T-helper 9 cell (primary cell): Measurements from ENCODE around the gene CNTRL.

ENCODE experiments used
- DNase-seq: peaks from one replicate; pipeline ENCODE4 v3.0.0-alpha.2; 2020

Gene CNTRL

GRCh38 chr9:121183666-121184423 is 109.1 kb downstream of the CNTRL start:
- DNase-seq: no peak

GRCh38 chr9:121184463-121184862 is 109.7 kb downstream of the CNTRL start:
- no peak for DNase-seq

- DNase-seq: no peak
Measured at GRCh38 chr9:121185178-121185745, 110.5 kb downstream of the CNTRL start.

- no peak for DNase-seq
Measured at GRCh38 chr9:121185774-121186403, 111.1 kb downstream of the CNTRL start.

GRCh38 chr9:121187636-121188305 is 113.0 kb downstream of the CNTRL start:
- no peak for DNase-seq

GRCh38 chr9:121189006-121189405 is 114.3 kb downstream of the CNTRL start:
- no peak for DNase-seq

GRCh38 chr9:121189660-121190059 is 114.9 kb downstream of the CNTRL start:
- DNase-seq: no peak

- no peak for DNase-seq
Measured at GRCh38 chr9:121191235-121191634, 116.5 kb downstream of the CNTRL start.

- DNase-seq: no peak
Measured at GRCh38 chr9:121192518-121192917, 117.8 kb downstream of the CNTRL start.

GRCh38 chr9:121192959-121193640 is 118.3 kb downstream of the CNTRL start:
- no peak for DNase-seq

- DNase-seq: no peak
Measured at GRCh38 chr9:121194730-121195129, 120.0 kb downstream of the CNTRL start.

- DNase-seq: no peak
Measured at GRCh38 chr9:121196389-121196788, 121.6 kb downstream of the CNTRL start.

GRCh38 chr9:121197132-121197531 is 122.4 kb downstream of the CNTRL start:
- DNase-seq: no peak

- no peak for DNase-seq
Measured at GRCh38 chr9:121198512-121199042, 123.8 kb downstream of the CNTRL start.

GRCh38 chr9:121199921-121200320 is 125.2 kb downstream of the CNTRL start:
- no peak for DNase-seq

GRCh38 chr9:121200356-121200755 is 125.6 kb downstream of the CNTRL start:
- DNase-seq: no peak

GRCh38 chr9:121201045-121201737 is 126.4 kb downstream of the CNTRL start:
- peak; percentile 45 for DNase-seq

- DNase-seq: peak; percentile 100
Measured at GRCh38 chr9:121201738-121202533, 127.2 kb downstream of the CNTRL start, which contains the start of gene RAB14. Gene RAB14 (minus strand): TSS chr9:121201869. CDS start chr9:121193412, 8,457 bp downstream.

- DNase-seq: no peak
Measured at GRCh38 chr9:121204121-121204520, 129.4 kb downstream of the CNTRL start.

GRCh38 chr9:121204611-121205010 is 129.9 kb downstream of the CNTRL start:
- DNase-seq: no peak
